Measurements from ENCODE around the gene ZNF26.

ZNF26 gene

GRCh38 chr12:133073836-133074235 is 87.7 kb downstream of the ZNF26 start:
- peaks cover 13% of the 10 kb centered on the region; the same call in 1 of the 2 replicates for H3K9me3 ChIP-seq (ENCODE audit: control insufficient read depth, insufficient read depth, low read length)
- H3K9ac ChIP-seq (ENCODE audit: low read depth, low read length): no peak overlapping the region
- H3K36me3 ChIP-seq (ENCODE audit: insufficient read depth, low read length): no peaks in the 10 kb centered on the region
- no peaks in the 10 kb centered on the region for H3K4me1 ChIP-seq (ENCODE audit: insufficient read depth, low read length)

All from ES-I3 (cell line).